IgD-negative memory B cell (primary cell): ENCODE data around the gene TBKBP1. TPM values are rescaled to one million over a fixed set of nuclear protein-coding genes. Genes with fewer than 3 reads are reported as not detected.

Experiments used
- H3K27ac Mint-ChIP-seq, 3 donors: one replicate each; pipeline ENCODE4 v1.8.0; 2020 to 2022; ENCODE audit warnings: mild to moderate bottlenecking in 3 of 3, mixed read lengths in 3 of 3, moderate library complexity in 1 of 3
- H3K27me3 Mint-ChIP-seq: one replicate; pipeline ENCODE4 v1.8.0; 2021; ENCODE audit warnings: mixed read lengths
- H3K36me3 Mint-ChIP-seq: one replicate; pipeline ENCODE4 v1.8.0; 2020; ENCODE audit warnings: mild to moderate bottlenecking, mixed read lengths
- H3K4me1 Mint-ChIP-seq, 3 donors: one replicate each; pipeline ENCODE4 v1.8.0; 2020 to 2022; ENCODE audit warnings: mixed read lengths in 3 of 3, mild to moderate bottlenecking in 1 of 3
- H3K4me3 Mint-ChIP-seq, 4 donors: one replicate each; pipeline ENCODE4 v1.8.0; 2020 to 2022; ENCODE audit warnings: mild to moderate bottlenecking in 4 of 4, mixed read lengths in 4 of 4, moderate library complexity in 3 of 4
- H3K9me3 Mint-ChIP-seq, 3 donors: one replicate each; pipeline ENCODE4 v1.8.0; 2020 to 2021; ENCODE audit warnings: mixed read lengths in 3 of 3, mild to moderate bottlenecking in 1 of 3
- polyA plus RNA-seq: library from polyadenylated mRNA; unstranded; fragments of 300-500 nt; fragmentation: Illumina TruSeq; gene quantifications from one replicate; pipeline ENCODE4 v1.2.3, GENCODE V29; 2021

Gene TBKBP1
- polyA plus RNA-seq, 1 donor from 2014 or later, result 0.24 TPM

DNA sequence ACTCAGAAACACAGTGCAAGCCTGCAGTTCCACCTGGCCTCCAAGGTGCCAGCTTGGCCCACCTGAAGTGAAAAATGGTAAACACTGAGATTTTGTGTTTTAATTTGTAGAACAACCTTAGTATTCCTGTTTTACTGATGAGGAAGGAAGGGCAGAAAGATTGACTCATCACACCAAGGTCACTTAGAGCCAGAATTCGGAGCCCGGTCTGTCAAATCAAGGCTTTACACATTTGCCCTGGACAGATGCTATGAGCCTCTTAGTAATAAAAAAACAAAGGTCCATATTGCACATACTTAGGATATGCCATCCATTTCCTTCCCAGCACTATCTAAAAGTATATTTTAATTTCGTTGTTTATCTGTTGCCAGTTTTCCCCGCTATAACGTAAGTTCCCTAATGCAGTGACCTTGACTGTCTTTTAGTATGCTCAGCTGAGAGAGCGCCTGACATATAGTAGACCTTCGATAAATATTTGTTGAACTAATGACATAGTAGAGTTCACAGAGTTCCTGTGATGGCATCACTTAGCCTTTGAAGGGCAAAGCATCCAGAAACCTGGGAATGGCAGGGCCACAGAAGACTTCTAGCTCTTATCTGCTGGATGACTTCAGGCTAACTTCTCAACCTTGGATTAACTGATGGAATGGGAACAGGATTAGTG lies 7.2 kb upstream of the TBKBP1 start:
- H3K4me3 Mint-ChIP-seq, result no peak overlapping the region
- peaks cover 2 to 5% (median 2%) of the 10 kb centered on the region in 3 donors for H3K4me1 Mint-ChIP-seq
- H3K27me3 Mint-ChIP-seq, result no peaks in the 10 kb centered on the region
- peaks cover 9% of the 10 kb centered on the region for H3K36me3 Mint-ChIP-seq
- no peak overlapping the region for H3K27ac Mint-ChIP-seq
- H3K9me3 Mint-ChIP-seq, result no peaks in the 10 kb centered on the region

DNA sequence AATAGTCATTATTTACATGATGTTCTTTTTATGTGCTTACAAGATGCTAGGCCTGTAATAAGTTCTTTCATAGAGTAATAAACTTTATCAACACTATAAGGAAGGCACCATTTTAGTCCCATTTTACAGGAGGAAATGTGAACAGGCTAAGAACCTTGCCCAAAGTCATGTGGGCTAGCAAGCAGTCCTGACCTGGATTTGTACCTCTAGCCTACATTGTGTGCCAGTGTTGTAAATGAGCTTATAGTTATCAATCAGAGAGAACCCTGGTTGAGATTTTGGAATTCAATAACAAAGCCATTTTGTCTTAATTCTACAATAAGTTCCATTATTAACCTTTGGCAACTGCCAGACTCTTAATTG lies 6.7 kb upstream of the TBKBP1 start:
- Mint-ChIP-seq H3K9me3 (no peaks in the 10 kb centered on the region), H3K27me3 (no peaks in the 10 kb centered on the region), H3K4me1 (peaks cover 4 to 5% (median 5%) of the 10 kb centered on the region in 3 donors), H3K27ac (no peak overlapping the region), H3K36me3 (peaks cover 4% of the 10 kb centered on the region), H3K4me3 (no peak overlapping the region)

DNA sequence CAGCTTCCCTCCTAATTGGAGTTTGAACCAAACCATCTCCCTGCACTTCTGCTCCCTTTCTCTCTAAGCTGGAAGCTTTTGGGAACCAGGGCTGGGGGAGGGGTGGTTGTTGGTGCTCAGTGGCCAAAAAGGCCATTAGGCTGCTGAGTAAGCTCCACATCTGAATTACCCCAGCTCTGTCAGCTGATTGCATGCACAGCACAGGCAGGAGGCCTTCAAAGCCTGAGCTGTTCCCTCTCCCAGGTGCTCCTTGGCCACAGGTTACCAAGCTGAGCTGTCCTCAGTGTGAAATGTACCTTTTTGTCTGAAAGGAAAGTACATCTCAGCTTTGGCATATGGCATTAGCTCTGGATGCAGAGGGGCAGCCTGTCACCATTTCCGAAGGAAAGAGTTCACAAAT lies 6.2 kb upstream of the TBKBP1 start:
- no peaks in the 10 kb centered on the region for H3K27me3 Mint-ChIP-seq
- H3K4me1 Mint-ChIP-seq, result peaks cover 4 to 6% (median 5%) of the 10 kb centered on the region in 3 donors
- H3K36me3 Mint-ChIP-seq, result peaks cover 4% of the 10 kb centered on the region
- no peak overlapping the region for H3K27ac Mint-ChIP-seq
- H3K4me3 Mint-ChIP-seq, result no peak overlapping the region
- no peaks in the 10 kb centered on the region for H3K9me3 Mint-ChIP-seq

DNA sequence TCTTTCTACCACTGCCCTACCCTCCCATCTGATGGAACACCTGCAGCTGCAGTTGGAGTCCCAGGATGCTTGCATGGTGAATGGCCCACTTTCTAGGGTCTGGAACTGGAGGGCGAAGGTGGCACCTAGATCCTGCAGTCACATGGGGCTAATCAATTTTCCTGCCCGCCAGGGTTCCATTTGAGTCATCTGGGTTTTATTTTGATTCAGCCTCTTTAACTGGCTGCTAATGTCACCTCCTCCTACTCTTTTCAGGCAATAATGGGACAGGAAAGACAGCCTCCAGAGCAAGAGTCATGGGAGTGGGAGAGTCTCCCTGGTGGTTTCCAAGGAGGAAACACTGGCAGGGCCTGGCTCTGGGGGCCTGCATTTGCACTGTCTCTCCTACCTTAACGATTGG lies 3.8 kb upstream of the TBKBP1 start:
- Mint-ChIP-seq H3K27ac (no peak overlapping the region), H3K27me3 (no peaks in the 10 kb centered on the region), H3K4me3 (no peak overlapping the region), H3K9me3 (no peaks in the 10 kb centered on the region), H3K4me1 (peaks cover 14% of the 10 kb centered on the region in 3 donors), H3K36me3 (peaks cover 3% of the 10 kb centered on the region)

DNA sequence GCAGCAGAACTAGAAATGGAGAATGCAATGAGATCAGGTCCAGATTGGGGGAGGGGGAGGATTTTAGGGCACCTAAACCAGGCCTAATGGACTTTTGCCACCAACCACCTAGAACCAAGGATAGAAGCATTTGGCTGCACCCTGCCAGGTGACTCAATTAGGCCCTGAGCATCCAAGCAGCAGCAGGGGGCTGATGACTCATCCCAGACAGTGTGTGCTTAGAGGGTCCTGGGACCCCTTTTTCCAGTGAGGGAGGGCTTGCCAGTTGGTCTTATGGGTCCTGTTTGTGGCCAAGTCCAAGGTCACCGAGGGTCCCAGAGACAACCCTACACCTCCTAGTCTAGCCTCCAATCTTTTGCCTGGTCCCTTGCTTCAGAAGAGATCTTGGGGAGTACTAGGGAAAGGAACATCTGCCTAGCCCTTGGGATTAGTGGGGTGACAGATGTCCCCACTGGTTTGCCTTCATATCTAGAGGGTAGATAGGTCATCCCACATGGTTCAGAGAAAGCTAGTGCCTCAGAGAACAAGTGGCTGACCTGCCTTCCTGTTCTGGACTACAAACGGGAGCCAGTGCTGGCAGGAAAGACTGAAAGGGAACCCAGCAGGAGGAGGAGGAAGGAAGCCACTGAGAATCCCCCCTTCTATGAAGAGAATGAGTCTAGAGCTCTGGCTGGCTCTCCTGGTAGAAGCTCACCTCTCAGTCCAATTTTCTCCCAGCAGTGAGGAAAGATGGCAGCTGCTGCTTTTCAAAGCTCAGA lies 1.6 kb upstream of the TBKBP1 start:
- Mint-ChIP-seq H3K4me3 (peak overlapping the region; percentile 6 to 90 (median 63)), H3K27ac (peak overlapping the region in 2 of 3 donors; percentile 16 to 64), H3K9me3 (no peaks in the 10 kb centered on the region)

DNA sequence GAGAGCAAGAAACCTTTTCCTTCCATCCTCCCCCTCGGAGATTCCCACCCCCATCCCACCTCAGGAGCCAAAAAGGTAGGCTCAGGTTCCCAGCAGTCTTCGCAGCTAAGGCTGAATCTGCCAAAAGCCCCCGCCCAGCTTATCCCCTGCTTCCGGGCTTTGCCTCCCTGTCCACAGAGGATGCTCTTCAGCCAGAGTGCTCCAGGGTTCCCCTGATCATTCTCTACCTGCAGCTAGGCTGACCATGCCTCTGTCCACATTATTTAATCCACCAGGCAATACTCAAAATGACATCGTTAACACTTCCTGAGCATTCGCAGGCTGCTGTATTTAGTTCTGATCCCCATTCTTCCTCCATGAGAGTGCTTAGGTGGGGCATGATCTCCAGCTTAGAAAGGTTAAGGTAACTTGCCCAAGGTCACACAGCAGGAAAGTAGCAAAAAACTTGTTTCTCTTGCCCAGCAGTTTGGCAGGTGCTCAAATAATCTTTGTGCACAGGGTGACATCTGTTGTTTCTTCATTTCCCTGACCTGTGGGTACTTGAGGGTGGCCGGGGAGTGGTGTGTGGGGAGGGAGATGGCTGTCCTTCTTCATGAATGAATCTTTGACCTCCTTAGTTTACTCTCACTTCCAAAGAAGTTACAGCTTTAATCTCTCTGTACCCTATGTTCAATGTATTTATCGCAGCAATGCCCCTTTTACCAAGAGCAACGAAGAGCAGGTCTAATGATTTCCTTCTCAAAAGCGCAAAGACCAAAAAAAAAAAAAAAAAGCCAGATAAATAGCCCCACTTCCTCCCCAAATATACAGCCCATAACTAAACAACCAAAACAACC lies 848 bp upstream of the TBKBP1 start:
- H3K27ac Mint-ChIP-seq, result peak overlapping the region; percentile 14 to 64 (median 49)
- peaks cover 14 to 19% (median 17%) of the 10 kb centered on the region in 3 donors for H3K4me1 Mint-ChIP-seq
- no peaks in the 10 kb centered on the region for H3K27me3 Mint-ChIP-seq
- H3K9me3 Mint-ChIP-seq, result no peaks in the 10 kb centered on the region
- H3K36me3 Mint-ChIP-seq, result peaks cover 1% of the 10 kb centered on the region
- peak overlapping the region; percentile 88 to 96 (median 90) for H3K4me3 Mint-ChIP-seq

More for the DNA sequence above, 1.6 kb upstream of the TBKBP1 start:
- H3K27me3 Mint-ChIP-seq, result no peaks in the 10 kb centered on the region
- H3K36me3 Mint-ChIP-seq, result peaks cover 1% of the 10 kb centered on the region
- peaks cover 14 to 18% (median 16%) of the 10 kb centered on the region in 3 donors for H3K4me1 Mint-ChIP-seq

DNA sequence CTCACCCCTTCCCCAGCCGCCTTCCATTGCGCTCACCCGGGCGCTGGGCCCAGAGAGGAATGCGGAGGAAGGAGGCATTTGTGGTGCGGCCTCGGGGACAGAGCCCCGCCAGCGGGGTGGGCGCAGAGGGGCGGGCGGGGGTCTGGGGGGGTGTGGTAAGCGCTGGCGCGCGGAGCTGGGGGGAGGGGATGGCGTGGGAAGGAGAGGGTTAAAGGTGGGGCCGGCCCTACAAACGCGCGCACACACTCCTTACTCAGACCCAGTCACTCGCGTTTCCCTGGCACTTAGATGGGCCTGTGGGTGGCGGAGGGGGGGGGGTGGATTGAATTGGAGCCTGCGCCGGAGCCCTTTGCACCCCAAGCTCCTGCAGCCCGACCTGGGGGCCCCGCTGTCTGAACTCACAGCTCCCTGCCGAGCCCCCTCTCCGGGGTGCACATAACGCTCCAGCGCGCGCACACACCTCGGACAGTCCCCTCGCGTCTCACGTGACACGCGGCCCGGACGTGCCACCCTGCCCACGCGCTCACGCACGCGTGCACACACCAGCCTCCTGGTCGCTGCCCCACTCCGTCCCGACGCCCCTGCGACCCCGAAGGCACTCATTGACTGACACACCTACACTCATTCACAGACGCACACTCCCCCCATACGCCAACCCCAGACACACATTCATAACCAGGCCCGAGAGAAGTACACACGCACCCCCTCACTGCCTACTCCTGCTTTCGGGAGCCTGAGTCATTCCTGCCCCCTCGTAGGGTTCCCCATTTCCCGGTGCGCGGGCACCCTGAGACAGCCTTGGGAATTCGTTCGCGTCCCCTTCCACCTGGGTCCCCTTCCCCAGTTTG lies 844 bp downstream of the TBKBP1 start:
- H3K27me3 Mint-ChIP-seq, result no peaks in the 10 kb centered on the region
- no peaks in the 10 kb centered on the region for H3K9me3 Mint-ChIP-seq
- peaks cover 1% of the 10 kb centered on the region for H3K36me3 Mint-ChIP-seq
- peak overlapping the region; percentile 46 to 85 (median 74) for H3K27ac Mint-ChIP-seq
- peak overlapping the region; percentile 81 to 93 (median 90) for H3K4me3 Mint-ChIP-seq
- peaks cover 14 to 23% (median 19%) of the 10 kb centered on the region in 3 donors for H3K4me1 Mint-ChIP-seq

DNA sequence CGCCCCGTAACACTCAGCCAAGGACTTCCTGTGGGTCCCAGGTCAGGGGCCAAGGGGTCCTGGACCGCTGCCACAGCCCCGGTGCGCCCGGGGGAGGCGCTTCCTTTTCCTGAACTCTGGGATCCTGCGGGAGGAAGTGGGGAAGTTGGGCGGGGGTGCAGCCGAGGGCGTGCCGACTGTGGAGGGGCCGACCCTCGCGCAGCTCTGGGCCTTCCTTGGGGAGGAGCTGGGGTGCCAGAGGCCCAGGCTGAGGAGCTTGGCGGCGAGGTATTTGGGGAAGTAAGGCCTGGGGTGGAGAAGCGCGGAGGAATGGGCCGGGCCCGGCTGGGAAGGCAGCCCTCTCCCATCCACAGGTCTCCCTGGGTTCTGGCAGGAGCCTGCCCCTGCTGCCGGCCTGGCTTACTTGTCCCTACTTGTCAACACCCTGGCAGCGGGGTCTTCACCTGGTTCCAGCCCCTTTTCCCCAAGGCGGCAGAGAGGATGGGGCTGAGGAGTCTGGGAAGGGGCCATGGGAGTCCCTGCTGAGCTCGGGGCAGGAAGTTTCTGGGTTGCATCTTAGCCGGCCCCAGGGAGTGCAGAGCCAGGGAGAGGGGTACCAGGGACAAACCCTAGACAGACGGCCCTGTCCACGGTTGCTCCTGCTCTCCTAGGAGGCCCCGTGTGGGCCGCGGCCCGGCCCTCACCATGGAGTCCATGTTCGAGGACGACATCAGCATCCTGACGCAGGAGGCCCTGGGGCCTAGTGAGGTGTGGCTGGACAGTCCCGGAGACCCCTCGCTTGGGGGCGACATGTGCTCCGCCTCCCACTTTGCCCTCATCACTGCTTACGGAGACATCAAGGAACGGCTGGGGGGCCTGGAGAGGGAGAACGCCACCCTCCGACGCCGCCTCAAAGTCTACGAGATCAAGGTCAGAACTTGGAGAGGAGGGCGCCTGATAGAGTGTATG lies 1.7 kb downstream of the TBKBP1 start:
- H3K4me3 Mint-ChIP-seq, result peak overlapping the region; percentile 81 to 93 (median 90)
- H3K27me3 Mint-ChIP-seq, result no peaks in the 10 kb centered on the region
- peaks cover 14 to 23% (median 19%) of the 10 kb centered on the region in 3 donors for H3K4me1 Mint-ChIP-seq
- no peaks in the 10 kb centered on the region for H3K9me3 Mint-ChIP-seq
- peak overlapping the region; percentile 46 to 85 (median 74) for H3K27ac Mint-ChIP-seq
- H3K36me3 Mint-ChIP-seq, result no peaks in the 10 kb centered on the region

DNA sequence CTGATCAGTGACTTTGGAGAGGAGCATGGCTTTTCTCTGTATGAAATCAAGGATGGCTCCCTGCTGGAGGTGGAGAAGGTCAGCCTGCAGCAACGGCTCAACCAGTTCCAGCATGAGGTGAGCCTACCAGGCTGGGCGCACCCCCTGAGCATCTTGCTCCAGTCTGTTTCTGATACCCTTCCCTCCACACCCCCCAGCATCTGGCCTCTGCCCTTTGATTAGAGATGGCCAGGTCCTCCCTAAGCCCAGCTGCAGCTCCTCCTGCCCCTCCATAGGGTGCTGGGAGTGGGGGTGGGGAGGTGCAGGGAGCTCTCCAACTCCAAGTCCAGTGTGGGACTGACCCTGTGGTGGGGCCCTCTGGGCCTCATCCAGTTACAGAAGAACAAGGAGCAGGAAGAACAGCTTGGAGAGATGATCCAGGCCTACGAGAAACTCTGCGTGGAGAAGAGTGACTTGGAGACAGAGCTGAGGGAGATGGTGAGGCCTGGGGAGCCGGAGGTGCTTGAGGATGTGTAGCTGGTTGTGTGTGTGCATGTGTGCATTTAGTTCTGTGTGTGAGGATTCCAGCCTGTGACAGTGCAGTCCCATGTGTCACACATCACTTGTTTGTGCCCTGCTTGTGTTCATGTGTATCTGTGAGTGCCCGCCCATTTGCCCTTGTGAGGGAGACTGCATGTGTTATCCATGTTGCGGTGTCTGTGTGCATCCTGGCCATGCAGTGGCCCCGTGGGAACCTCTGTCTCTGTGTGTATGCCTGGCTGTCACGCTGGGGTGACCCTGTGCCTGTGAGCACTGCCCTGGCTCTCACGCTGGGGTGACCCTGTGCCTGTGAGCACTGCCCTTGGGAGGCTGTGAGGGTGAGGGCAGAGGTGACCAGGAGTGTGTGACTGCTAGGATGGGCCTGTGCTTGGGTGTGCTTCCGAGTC lies 3.0 kb downstream of the TBKBP1 start:
- H3K27ac Mint-ChIP-seq, result peak overlapping the region in 2 of 3 donors; percentile 71 to 87
- H3K36me3 Mint-ChIP-seq, result no peaks in the 10 kb centered on the region
- H3K27me3 Mint-ChIP-seq, result no peaks in the 10 kb centered on the region
- H3K9me3 Mint-ChIP-seq, result no peaks in the 10 kb centered on the region
- peak overlapping the region in 2 of 4 donors; percentile 76 to 77 for H3K4me3 Mint-ChIP-seq
- peaks cover 10 to 21% (median 20%) of the 10 kb centered on the region in 3 donors for H3K4me1 Mint-ChIP-seq

DNA sequence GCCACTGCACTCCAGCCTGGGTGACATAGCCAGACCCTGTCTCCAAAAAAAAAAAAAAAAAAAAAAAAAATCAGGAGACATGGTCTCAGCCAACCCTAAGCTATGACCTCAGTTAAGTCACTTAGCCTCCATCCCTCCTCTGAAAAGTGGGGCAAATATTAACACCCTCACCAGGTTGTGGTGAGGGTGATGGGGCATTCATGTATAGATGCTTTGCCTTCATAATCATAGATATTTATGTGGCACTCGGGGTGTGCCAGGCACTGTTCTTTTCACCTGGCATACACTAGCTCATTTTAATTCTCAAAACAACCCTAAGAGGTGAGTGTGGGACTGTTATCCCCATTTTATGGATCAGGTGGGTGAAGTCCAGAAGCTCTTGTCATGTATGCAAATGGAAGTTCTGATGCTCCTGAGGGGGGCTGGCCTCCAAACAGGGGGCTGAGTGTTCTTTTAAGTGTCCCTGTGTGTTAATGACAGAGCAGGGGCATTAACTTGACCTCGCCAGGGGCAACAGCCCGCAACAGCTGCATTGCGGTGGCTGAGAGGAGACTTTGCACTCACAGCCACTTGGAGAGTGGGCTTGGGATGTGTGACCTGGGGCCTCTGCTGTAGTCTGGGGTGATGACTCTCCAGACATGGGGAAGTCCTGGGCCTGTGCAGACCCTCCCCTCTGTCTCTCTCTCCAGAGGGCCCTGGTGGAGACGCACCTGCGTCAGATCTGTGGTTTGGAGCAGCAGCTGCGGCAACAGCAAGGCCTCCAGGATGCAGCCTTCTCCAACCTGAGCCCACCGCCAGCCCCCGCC lies 4.1 kb downstream of the TBKBP1 start:
- Mint-ChIP-seq H3K4me1 (peaks cover 6 to 23% (median 23%) of the 10 kb centered on the region in 3 donors), H3K4me3 (peak overlapping the region in 1 of 4 donors; percentile 76), H3K27ac (peak overlapping the region in 2 of 3 donors; percentile 18 to 75), H3K27me3 (no peaks in the 10 kb centered on the region), H3K36me3 (no peaks in the 10 kb centered on the region), H3K9me3 (no peaks in the 10 kb centered on the region)

DNA sequence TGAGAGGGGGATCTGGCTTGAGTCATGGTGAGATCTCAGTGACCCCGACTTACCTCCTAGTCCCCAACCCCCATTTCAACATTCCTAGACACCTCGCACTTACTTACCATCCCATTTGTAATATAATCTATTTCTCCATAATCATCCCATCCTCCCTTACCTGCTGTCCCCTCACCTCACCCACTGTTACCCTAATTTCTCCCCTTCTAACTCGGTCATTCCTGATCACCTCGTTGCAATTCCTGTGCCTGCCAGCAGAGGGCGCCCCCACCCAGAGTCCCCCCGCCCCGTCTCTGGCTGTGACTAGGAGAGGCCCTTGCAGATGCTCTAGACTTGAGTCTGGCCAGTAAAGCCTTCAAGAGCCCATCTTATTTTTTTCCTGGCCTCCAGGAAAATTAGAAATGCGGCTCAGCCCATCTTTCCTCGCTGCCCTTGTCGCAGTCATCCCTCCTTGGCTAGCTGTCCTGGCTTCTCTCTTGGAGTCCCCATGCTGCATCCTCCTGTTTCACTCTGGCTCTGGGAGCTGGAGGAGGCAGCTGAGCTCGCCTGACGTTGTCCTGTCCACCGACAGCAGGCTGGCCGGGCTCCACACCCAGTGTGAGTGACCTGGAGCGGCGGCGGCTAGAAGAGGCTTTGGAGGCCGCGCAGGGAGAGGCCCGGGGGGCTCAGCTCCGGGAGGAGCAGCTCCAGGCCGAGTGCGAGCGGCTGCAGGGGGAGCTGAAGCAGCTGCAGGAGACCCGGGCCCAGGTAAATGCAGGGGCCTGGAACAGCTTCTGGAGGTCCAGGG lies 5.0 kb downstream of the TBKBP1 start:
- Mint-ChIP-seq H3K4me3 (peak overlapping the region in 1 of 4 donors; percentile 13), H3K4me1 (peaks cover 7 to 27% (median 25%) of the 10 kb centered on the region in 3 donors), H3K27ac (peak overlapping the region; percentile 13 to 75 (median 18))

More for the DNA sequence above, 5.0 kb downstream of the TBKBP1 start:
- no peaks in the 10 kb centered on the region for H3K9me3 Mint-ChIP-seq
- H3K36me3 Mint-ChIP-seq, result no peaks in the 10 kb centered on the region
- H3K27me3 Mint-ChIP-seq, result no peaks in the 10 kb centered on the region
